Activated CD8-positive, alpha-beta memory T cell treated with anti-CD3 and anti-CD28 coated beads, Interleukin-2, amount 50 U/mL, for 4 hours (primary cell): ENCODE data around the gene RNF181.
"Not testable (repeated sequence)": the region's sequence is repeated elsewhere in the genome, so short reads cannot be mapped to it uniquely, and the experiment has no call there.

Experiments used
- DNase-seq: peaks from one replicate; pipeline ENCODE4 v3.0.0-alpha.2; 2020

The RNF181 gene

GRCh38 chr2:85615413-85615728, 19.8 kb downstream of the RNF181 start:
- DNase-seq, result no peak

- not testable (repeated sequence) for DNase-seq
Observed at GRCh38 chr2:85617723-85618122, 22.2 kb downstream of the RNF181 start.

- no peak for DNase-seq
Observed at GRCh38 chr2:85619617-85620016, 24.1 kb downstream of the RNF181 start.

- no peak for DNase-seq
Observed at GRCh38 chr2:85621338-85621737, 25.8 kb downstream of the RNF181 start.

GRCh38 chr2:85623991-85624390, 28.4 kb downstream of the RNF181 start:
- no peak for DNase-seq

GRCh38 chr2:85628658-85629057, 33.1 kb downstream of the RNF181 start:
- DNase-seq, result no peak

GRCh38 chr2:85631316-85631715, 35.8 kb downstream of the RNF181 start:
- DNase-seq, result no peak

GRCh38 chr2:85635011-85635410, 39.5 kb downstream of the RNF181 start:
- DNase-seq, result no peak

- DNase-seq, result no peak
Observed at GRCh38 chr2:85635636-85636035, 40.1 kb downstream of the RNF181 start.

- no peak for DNase-seq
Observed at GRCh38 chr2:85642725-85643124, 47.2 kb downstream of the RNF181 start.

- DNase-seq, result no peak
Observed at GRCh38 chr2:85644909-85645308, 49.4 kb downstream of the RNF181 start.

GRCh38 chr2:85646166-85646565, 50.6 kb downstream of the RNF181 start:
- DNase-seq, result no peak
